Mesendoderm (in vitro differentiated cells): ENCODE measurements around the gene FLVCR2.

Experiments
- DNase-seq: peaks from one replicate; pipeline ENCODE4 v3.0.0; 2013
- H2AK5ac ChIP-seq: 2 replicates; pipeline ENCODE4 v1.6.1; 2013; ENCODE audit warnings: low read length, inconsistent platforms
- H2BK120ac ChIP-seq: 2 replicates; pipeline ENCODE4 v1.6.1; 2013; ENCODE audit warnings: low read depth, mild to moderate bottlenecking, low read length, moderate library complexity, mixed read lengths
- H2BK15ac ChIP-seq: replicated peaks from 2 replicates; pipeline ENCODE4 v1.6.1; 2013; ENCODE audit warnings: low read depth, mild to moderate bottlenecking, moderate library complexity
- H2BK5ac ChIP-seq: 2 replicates; pipeline ENCODE4 v1.6.1; 2013; ENCODE audit warnings: low read length, inconsistent platforms
- H3K18ac ChIP-seq: 2 replicates; pipeline ENCODE4 v1.6.1; 2013; ENCODE audit warnings: mild to moderate bottlenecking, low read length, mixed read lengths
- H3K23ac ChIP-seq: one replicate; pipeline ENCODE4 v1.6.1; 2013; ENCODE audit warnings: low read length
- H3K27ac ChIP-seq: 2 replicates; pipeline ENCODE4 v1.5.1; 2013; ENCODE audit warnings: low read depth, mild to moderate bottlenecking, inconsistent platforms, low read length, moderate library complexity
- H3K27me3 ChIP-seq: 2 replicates; pipeline ENCODE4 v1.6.1; 2013; ENCODE audit warnings: low read length, control low read depth, mild to moderate bottlenecking, inconsistent platforms; ENCODE audit not compliant: insufficient read depth, poor library complexity
- H3K36me3 ChIP-seq: 2 replicates; pipeline ENCODE4 v1.6.1; 2013; ENCODE audit warnings: low read length, inconsistent platforms; ENCODE audit not compliant: control insufficient read depth, insufficient read depth
- H3K4ac ChIP-seq: one replicate; pipeline ENCODE4 v1.6.1; 2013; ENCODE audit warnings: low read depth, mild to moderate bottlenecking, low read length, moderate library complexity
- H3K4me1 ChIP-seq: 2 replicates; pipeline ENCODE4 v1.6.1; 2013; ENCODE audit warnings: low read depth, low read length, inconsistent platforms; ENCODE audit not compliant: control insufficient read depth
- H3K4me2 ChIP-seq: 2 replicates; pipeline ENCODE4 v1.6.1; 2013; ENCODE audit warnings: low read length
- H3K4me3 ChIP-seq: 2 replicates; pipeline ENCODE4 v1.5.1; 2013; ENCODE audit warnings: mild to moderate bottlenecking, low read length
- H3K56ac ChIP-seq: one replicate; pipeline ENCODE4 v1.6.1; 2013; ENCODE audit warnings: low read length
- H3K79me1 ChIP-seq: 2 replicates; pipeline ENCODE4 v1.6.1; 2013; ENCODE audit warnings: low read length, inconsistent platforms
- H3K79me2 ChIP-seq: 2 replicates; pipeline ENCODE4 v1.6.1; 2013; ENCODE audit warnings: mild to moderate bottlenecking, low read length; ENCODE audit not compliant: control insufficient read depth, insufficient read depth
- H3K9ac ChIP-seq: 2 replicates; pipeline ENCODE4 v1.6.1; 2013; ENCODE audit warnings: low read length, inconsistent platforms
- H4K5ac ChIP-seq: one replicate; pipeline ENCODE4 v1.6.1; 2013; ENCODE audit warnings: low read length
- H4K8ac ChIP-seq: one replicate; pipeline ENCODE4 v1.6.1; 2013; ENCODE audit warnings: low read depth, mild to moderate bottlenecking, control low read depth, low read length, moderate library complexity
- WGBS: extraction: QIAGEN DNeasy Blood & Tissue Kit; methylation state at CpG from one replicate; pipeline ENCODE4 v1.1.7; 2013; ENCODE audit warnings: low lambda C conversion rate, missing lambda C conversion rate; ENCODE audit not compliant: insufficient coverage; ENCODE audit errors: extremely low coverage; 5-methylcytosine and 5-hydroxymethylcytosine counted together

The FLVCR2 gene

GRCh38 chr14:75577090-75577489 is 1.3 kb upstream of the FLVCR2 start:
- no peak overlapping the region for H3K23ac ChIP-seq
- WGBS = no CpG with 5 or more reads among the region's 3 CpGs
- H3K4me3 ChIP-seq = no peak overlapping the region

GRCh38 chr14:75577729-75578101 is 705 bp upstream of the FLVCR2 start:
- Histone ChIP-seq H3K4ac (no peak overlapping the region), H3K18ac (peak overlapping the region; percentile 78), H3K4me2 (peak overlapping the region; percentile 40), H3K4me3 (peak overlapping the region; percentile 57), H3K27ac (peak overlapping the region; percentile 27), H3K4me1 (peaks cover 6% of the 10 kb centered on the region), H3K79me2 (no peaks in the 10 kb centered on the region), H3K56ac (peak overlapping the region; percentile 82), H3K36me3 (no peaks in the 10 kb centered on the region), H2BK15ac (no peak overlapping the region), H3K23ac (no peak overlapping the region), H3K9ac (peak overlapping the region; percentile 78), H3K79me1 (peaks cover 2% of the 10 kb centered on the region), H2BK5ac (no peak overlapping the region), H2AK5ac (no peak overlapping the region), H2BK120ac (no peak overlapping the region), H4K8ac (no peak overlapping the region), H3K27me3 (no peaks in the 10 kb centered on the region), H4K5ac (no peak overlapping the region)
- peak; percentile 94 for DNase-seq
- WGBS = no CpG with 5 or more reads among the region's 16 CpGs

More at GRCh38 chr14:75577090-75577489, 1.3 kb upstream of the FLVCR2 start:
- H4K5ac ChIP-seq = no peak overlapping the region
- no peak for DNase-seq
- H2BK15ac ChIP-seq = no peak overlapping the region
- H3K56ac ChIP-seq = no peak overlapping the region
- no peak overlapping the region for H3K4me2 ChIP-seq
- H3K4ac ChIP-seq = no peak overlapping the region
- no peak overlapping the region for H3K9ac ChIP-seq
- no peak overlapping the region for H2BK5ac ChIP-seq
- no peak overlapping the region for H3K18ac ChIP-seq
- no peaks in the 10 kb centered on the region for H3K27me3 ChIP-seq
- H3K4me1 ChIP-seq = peaks cover 6% of the 10 kb centered on the region
- no peak overlapping the region for H2BK120ac ChIP-seq
- no peak overlapping the region for H3K27ac ChIP-seq
- H2AK5ac ChIP-seq = no peak overlapping the region
- no peak overlapping the region for H4K8ac ChIP-seq
- no peaks in the 10 kb centered on the region for H3K36me3 ChIP-seq
- H3K79me1 ChIP-seq = peaks cover 2% of the 10 kb centered on the region
- no peaks in the 10 kb centered on the region for H3K79me2 ChIP-seq

- H3K18ac ChIP-seq = peak overlapping the region; percentile 51
- H3K4me1 ChIP-seq = peaks cover 6% of the 10 kb centered on the region
- H3K23ac ChIP-seq = peak overlapping the region; percentile 80
- WGBS = no CpG with 5 or more reads among the region's 21 CpGs
- no peaks in the 10 kb centered on the region for H3K79me2 ChIP-seq
- H3K4me3 ChIP-seq = peak overlapping the region; percentile 41
- peaks cover 2% of the 10 kb centered on the region for H3K79me1 ChIP-seq
- no peak overlapping the region for H3K4ac ChIP-seq
- H3K27me3 ChIP-seq = no peaks in the 10 kb centered on the region
- peak; percentile 82 for DNase-seq
- no peak overlapping the region for H2BK5ac ChIP-seq
- H2BK120ac ChIP-seq = no peak overlapping the region
- no peak overlapping the region for H4K5ac ChIP-seq
- peak overlapping the region; percentile 96 for H3K56ac ChIP-seq
- no peak overlapping the region for H4K8ac ChIP-seq
- no peaks in the 10 kb centered on the region for H3K36me3 ChIP-seq
- H3K27ac ChIP-seq = peak overlapping the region; percentile 55
- no peak overlapping the region for H2AK5ac ChIP-seq
- H3K4me2 ChIP-seq = peak overlapping the region; percentile 97
- H2BK15ac ChIP-seq = no peak overlapping the region
- H3K9ac ChIP-seq = peak overlapping the region; percentile 77
Observed at GRCh38 chr14:75578786-75579337, 442 bp downstream of the FLVCR2 start.

- Histone ChIP-seq H4K5ac (no peak overlapping the region), H3K4me2 (peak overlapping the region; percentile 97), H3K79me1 (peaks cover 2% of the 10 kb centered on the region), H2BK15ac (no peak overlapping the region), H3K4me1 (peaks cover 6% of the 10 kb centered on the region), H3K79me2 (no peaks in the 10 kb centered on the region), H3K27me3 (no peaks in the 10 kb centered on the region), H3K18ac (no peak overlapping the region), H2AK5ac (no peak overlapping the region), H3K23ac (peak overlapping the region; percentile 68), H3K9ac (peak overlapping the region; percentile 77), H2BK120ac (no peak overlapping the region), H3K4ac (no peak overlapping the region), H3K56ac (peak overlapping the region; percentile 96), H3K36me3 (no peaks in the 10 kb centered on the region), H4K8ac (no peak overlapping the region), H3K4me3 (no peak overlapping the region), H3K27ac (no peak overlapping the region), H2BK5ac (no peak overlapping the region)
- no peak for DNase-seq
- WGBS = no CpG with 5 or more reads among the region's 13 CpGs
Observed at GRCh38 chr14:75579338-75579864, 981 bp downstream of the FLVCR2 start.

GRCh38 chr14:75579882-75580281 is 1.5 kb downstream of the FLVCR2 start:
- Histone ChIP-seq H3K79me1 (peaks cover 2% of the 10 kb centered on the region), H3K4me3 (no peak overlapping the region), H3K56ac (peak overlapping the region; percentile 96), H3K9ac (peak overlapping the region; percentile 77), H2BK15ac (no peak overlapping the region), H3K4ac (no peak overlapping the region), H3K36me3 (no peaks in the 10 kb centered on the region), H3K18ac (no peak overlapping the region), H3K79me2 (no peaks in the 10 kb centered on the region), H4K8ac (no peak overlapping the region), H2BK5ac (no peak overlapping the region), H2AK5ac (peak overlapping the region; percentile 10), H3K27me3 (no peaks in the 10 kb centered on the region), H4K5ac (no peak overlapping the region), H3K23ac (peak overlapping the region; percentile 68), H3K27ac (no peak overlapping the region), H3K4me1 (peaks cover 6% of the 10 kb centered on the region), H2BK120ac (no peak overlapping the region), H3K4me2 (peak overlapping the region; percentile 97)
- no peak for DNase-seq
- no CpG with 5 or more reads among the region's 3 CpGs for WGBS

GRCh38 chr14:75587388-75587787 is 9.0 kb downstream of the FLVCR2 start:
- Histone ChIP-seq H2BK120ac (no peak overlapping the region), H3K4me3 (no peak overlapping the region), H3K27ac (no peak overlapping the region), H2AK5ac (no peak overlapping the region), H2BK15ac (no peak overlapping the region), H3K4me1 (no peaks in the 10 kb centered on the region), H4K5ac (no peak overlapping the region), H3K36me3 (no peaks in the 10 kb centered on the region), H3K79me2 (no peaks in the 10 kb centered on the region), H2BK5ac (no peak overlapping the region), H3K23ac (no peak overlapping the region), H3K9ac (no peak overlapping the region), H3K27me3 (no peaks in the 10 kb centered on the region), H3K56ac (no peak overlapping the region), H3K4me2 (no peak overlapping the region), H4K8ac (no peak overlapping the region), H3K18ac (no peak overlapping the region), H3K79me1 (no peaks in the 10 kb centered on the region), H3K4ac (no peak overlapping the region)
- peak; percentile 76 for DNase-seq
